HEK293T (cell line): ENCODE data around the gene CD24.

ENCODE experiments used
- ELF4 ChIP-seq: fragments of 450-650 bp; IDR thresholded peaks from 2 replicates; pipeline ENCODE4 v1.6.1; 2017; ENCODE audit warnings: antibody characterized with exemption
- FOXA1 ChIP-seq: fragments of 450-650 bp; IDR thresholded peaks from 2 replicates; pipeline ENCODE4 v1.6.1; 2016; ENCODE audit warnings: mild to moderate bottlenecking
- L3MBTL2 ChIP-seq: fragments of 450-650 bp; conservative IDR thresholded peaks from 2 replicates; pipeline ENCODE4 v1.6.1; 2016; ENCODE audit warnings: mild to moderate bottlenecking
- LEF1 ChIP-seq: fragments of 450-650 bp; IDR thresholded peaks from 2 replicates; pipeline ENCODE4 v1.6.1; 2017; ENCODE audit warnings: mild to moderate bottlenecking, borderline replicate concordance
- NFRKB ChIP-seq: fragments of 450-650 bp; IDR thresholded peaks from 2 replicates; pipeline ENCODE4 v1.6.1; 2016; ENCODE audit warnings: mild to moderate bottlenecking, moderate library complexity
- SP1 ChIP-seq: fragments of 450-650 bp; IDR thresholded peaks from 2 replicates; pipeline ENCODE4 v1.6.1; 2017
- SUZ12 ChIP-seq: fragments of 450-650 bp; IDR thresholded peaks from 2 replicates; pipeline ENCODE4 v1.6.1; 2016; ENCODE audit warnings: mild to moderate bottlenecking
- ZNF384 ChIP-seq: fragments of 450-650 bp; IDR thresholded peaks from 2 replicates; pipeline ENCODE4 v1.6.1; 2016

DNA sequence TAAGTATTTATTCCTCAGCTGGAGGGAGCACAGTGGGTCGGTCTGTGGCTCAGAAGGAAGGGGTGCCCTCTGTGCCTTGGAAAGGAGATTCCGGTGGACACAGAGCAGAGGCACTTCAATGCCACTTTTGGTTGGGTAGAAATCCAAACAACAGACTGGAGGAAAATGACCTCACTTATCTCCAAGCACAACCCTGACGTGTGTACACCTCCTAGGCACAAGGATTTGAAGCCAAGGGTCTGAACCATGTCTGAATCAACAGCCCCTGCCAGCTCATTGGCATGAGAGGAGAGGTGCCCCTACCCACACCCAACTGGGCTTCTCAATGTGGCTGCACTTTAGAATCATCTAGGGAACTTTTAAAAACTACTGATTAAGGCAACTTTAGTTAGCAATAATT lies 13.4 kb downstream of the CD24 start:
- TF ChIP-seq NFRKB, result no peak
- TF ChIP-seq SP1, result no peak
- no peak for TF ChIP-seq ELF4
- no peak for TF ChIP-seq LEF1
- TF ChIP-seq FOXA1, result no peak
- no peak for TF ChIP-seq ZNF384
- no peak for TF ChIP-seq SUZ12
- TF ChIP-seq L3MBTL2, result no peak
